GM21529 (cell line): ENCODE measurements around the gene RHOC.

Source experiments
- ATAC-seq: cut with Tn5 transposase; IDR thresholded peaks from one replicate; pipeline ENCODE4 v1.9.1; 2021; ENCODE audit not compliant: unreplicated experiment

Gene RHOC

GRCh38 chr1:112718691-112719418 lies 11.9 kb upstream of the RHOC start:
- no peak for ATAC-seq

GRCh38 chr1:112717263-112717873 lies 10.4 kb upstream of the RHOC start:
- ATAC-seq = no peak

DNA sequence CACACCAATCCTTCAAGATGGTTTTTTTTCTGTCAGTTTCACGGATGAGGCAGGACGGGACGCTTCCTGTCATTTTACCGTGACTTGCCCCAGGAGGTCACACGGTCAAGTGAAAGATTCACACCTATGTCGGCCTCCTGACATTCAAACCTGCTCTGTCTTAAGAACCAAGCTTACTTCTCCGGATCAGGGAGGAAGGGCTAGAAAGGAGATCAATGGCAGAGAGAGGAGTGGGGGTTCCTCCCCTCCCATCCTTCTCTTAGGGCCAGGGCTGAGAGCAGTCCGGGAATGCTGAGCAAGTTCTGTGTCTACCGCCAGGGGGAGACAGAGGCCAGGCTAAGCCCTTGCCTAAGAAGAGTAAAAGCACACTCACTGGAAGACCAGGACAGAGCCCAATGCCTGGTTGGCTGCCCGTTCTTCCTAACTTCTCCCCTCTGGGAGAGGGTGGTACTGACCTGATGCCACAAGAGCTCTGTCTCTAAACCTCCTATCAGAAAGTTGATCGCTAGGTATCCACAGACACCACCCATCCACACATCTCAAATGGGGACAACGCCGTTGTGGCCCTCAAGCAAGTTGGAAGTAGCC lies 9.3 kb upstream of the RHOC start:
- ATAC-seq = peak; percentile 32

DNA sequence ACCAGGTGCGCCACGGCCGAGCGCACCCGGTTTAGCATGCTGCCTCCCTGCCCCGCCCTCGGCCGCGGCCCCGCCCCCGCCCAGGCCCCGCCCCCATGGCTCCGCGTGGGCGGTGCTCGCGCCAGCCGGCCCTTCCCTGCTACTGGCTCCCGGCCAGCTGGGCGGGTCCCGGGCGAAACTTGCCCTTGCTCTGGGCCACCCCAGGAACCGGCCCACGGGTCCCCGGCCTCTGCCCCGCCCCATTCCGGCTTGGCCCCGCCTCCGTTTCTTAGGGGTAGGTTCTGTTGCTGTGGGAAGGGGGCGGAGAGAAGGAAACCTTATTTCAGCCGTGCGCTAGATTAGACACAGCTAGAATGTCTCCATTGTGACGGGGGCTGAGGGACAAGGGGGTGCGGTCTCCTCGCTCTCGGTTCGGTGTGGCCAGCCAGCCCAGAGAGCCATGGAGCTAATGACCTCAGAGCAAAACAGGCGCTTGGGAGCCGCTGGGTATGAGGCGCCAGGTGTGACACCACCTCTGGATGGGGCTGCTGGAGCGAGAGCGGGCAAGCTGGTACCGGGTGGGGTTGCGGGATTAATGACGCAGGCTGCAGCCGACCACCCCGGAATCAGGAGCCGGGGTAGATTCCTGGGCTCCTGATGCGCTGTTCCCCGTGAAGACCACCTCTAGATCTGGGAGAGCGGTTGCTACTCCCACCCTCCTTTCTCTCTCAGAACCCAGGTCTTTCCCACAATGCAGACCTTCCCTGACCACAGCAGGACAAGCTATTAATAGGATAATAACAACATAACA lies 8.5 kb upstream of the RHOC start, which contains the start of gene PPM1J:
Gene PPM1J, minus strand, starts transcription at position 69 of the 790 bp plus-strand sequence. Its CDS starts 31 bp downstream, at position 38.
- peak; percentile 81 for ATAC-seq

- ATAC-seq = no peak
Observed at GRCh38 chr1:112714313-112715263, 7.7 kb upstream of the RHOC start.

GRCh38 chr1:112713466-112714312 lies 6.8 kb upstream of the RHOC start:
- ATAC-seq = peak; percentile 38

GRCh38 chr1:112712701-112713128 lies 5.8 kb upstream of the RHOC start:
- ATAC-seq = no peak

DNA sequence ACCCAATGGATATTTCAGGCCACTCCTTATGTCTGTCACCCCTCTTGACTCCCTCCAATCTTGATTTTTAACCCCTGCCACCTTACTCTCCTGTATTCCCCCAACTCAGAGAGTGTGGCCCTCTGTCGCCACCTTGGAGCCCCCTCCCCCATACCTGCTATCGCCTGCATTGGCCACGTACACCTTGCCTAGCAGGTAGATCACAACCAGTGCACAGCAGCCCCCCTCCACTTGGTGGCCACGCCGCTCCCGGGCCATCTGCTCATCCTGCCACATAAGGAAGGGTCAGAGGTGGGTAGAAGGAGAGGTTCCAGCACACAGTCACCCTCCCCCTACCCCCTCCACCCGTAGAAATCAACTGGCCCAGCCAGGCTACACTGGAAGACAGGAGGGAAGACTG lies 5.3 kb upstream of the RHOC start:
- ATAC-seq = no peak

DNA sequence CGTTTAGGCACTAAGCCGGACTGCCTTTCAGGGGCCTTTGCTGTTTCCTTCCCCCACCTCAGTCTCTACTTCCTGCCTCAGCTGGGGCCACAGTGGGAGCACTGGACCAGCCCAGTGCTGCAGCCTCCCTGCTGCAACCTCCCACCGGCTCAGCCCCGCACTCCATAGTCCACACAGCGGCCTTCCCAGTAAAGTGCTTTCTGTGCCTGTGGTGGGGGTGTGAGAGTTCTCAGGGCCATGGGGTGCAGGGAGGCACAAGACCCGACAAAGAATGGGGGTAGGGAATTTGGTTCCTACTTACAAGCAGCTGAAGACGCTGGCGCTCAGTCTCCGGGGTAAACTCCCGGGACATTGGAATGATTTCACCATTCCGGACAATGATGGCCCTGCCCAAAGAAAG lies 4.7 kb upstream of the RHOC start:
- ATAC-seq = no peak

DNA sequence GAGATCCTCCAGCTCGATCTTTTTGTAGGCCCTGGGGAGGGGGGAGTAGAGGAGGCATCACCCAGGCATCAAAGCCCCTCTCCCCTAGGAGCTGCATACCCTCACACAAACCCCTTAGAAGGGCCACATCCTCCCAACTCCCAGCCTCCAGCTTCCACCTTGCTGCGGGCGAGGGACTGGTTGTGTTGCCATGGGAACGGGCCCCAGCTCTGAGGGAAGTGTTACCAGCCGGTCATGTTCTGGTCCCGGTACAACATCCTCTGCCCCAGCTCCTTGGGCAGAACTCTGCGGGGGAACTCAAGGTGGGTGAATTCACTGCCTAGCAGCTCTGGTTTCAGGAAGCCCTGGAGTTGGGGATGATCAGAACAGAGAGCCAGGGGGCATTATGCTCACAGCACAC lies 4.1 kb upstream of the RHOC start:
- ATAC-seq = no peak

- ATAC-seq = no peak
Observed at GRCh38 chr1:112710586-112710985, 3.7 kb upstream of the RHOC start.

GRCh38 chr1:112710159-112710558 lies 3.2 kb upstream of the RHOC start:
- no peak for ATAC-seq

DNA sequence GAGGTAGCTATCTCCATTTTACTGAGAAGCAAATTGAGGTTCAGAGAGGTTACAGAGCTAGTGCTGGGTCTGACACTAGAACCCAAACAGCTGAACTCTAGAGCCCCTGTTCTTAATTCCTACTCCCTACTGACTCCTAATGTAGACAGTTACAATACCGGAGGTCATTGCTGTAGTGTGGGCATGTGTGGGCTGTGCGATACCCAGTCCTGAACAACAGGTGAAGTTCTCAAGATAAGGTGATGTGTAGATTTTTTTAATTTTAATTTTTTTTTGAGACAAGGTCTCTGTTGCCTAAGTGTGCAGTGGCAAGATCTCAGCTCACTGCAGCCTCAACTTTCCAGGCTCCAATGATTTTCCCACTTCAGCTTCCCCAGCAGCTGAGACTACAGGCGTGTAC lies 1.6 kb upstream of the RHOC start:
- ATAC-seq = no peak

DNA sequence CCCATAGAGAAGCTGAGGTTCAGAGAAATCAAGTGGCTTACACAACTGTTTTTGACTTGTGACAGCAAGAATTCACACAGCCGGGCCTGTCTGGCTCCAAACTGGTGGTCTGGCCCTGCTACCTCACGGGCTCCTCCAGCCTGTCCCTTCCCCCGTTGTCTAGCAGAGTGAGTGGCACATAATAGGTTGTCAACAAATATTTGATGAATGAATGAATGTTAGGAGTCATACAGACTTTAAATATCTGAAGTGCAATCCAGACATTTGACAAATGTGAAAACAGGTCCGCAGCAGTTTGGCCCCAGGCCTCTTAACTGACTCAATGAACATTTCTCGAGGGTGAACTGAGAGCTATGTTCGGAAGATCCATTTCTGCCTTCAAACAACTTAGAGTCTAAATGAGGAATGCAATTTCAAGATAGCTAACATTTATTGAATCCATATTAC lies 1.1 kb upstream of the RHOC start:
- ATAC-seq = no peak

- peak; percentile 52 for ATAC-seq
Observed at GRCh38 chr1:112707221-112708001, 484 bp upstream of the RHOC start.

GRCh38 chr1:112704934-112705627 lies 1.8 kb downstream of the RHOC start:
- peak; percentile 64 for ATAC-seq

DNA sequence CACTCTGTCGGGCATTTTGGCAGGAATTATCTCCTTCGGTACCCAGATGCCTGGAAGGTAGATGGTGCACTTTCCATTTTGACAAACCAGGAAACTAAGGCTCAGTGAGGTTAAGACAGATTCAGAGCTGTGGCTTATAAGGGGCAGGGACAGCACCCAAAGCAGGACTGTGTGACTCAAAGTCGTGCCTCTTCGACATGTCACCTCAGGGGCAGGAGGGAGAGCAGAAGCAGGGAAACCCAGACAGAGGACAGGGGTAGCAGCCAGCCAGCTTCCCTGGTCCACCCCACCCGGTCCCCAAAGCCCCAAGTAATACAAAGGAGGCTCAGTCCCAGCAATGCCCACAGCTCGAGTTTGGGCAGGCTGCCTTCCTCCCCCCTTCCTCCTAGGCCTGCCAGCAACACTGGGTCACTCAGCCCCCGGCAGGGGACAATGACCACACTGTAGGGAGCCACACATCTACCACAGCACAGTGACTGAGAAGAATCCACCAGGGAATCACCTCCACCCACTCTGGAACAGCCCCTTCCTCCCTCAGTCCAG lies 2.5 kb downstream of the RHOC start:
- ATAC-seq = peak; percentile 0

DNA sequence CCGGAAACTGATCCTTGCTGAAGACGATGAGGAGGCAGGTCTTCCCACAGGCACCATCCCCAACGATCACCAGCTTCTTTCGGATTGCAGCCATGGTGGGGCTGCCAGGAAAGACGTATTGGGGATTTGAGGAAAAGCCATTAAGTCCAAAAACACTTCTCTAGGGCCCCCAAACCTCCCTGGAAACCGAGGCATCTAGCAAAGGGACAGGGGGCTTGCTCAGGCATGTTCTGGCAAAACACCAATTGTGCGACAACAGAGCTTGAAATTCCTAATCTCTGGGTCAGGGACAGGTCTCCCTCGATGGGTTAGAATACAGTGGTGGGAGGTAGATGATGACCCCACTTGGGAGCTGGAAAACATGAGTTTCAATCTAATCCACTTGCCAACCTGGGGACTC lies 3.2 kb downstream of the RHOC start:
- no peak for ATAC-seq
